ENCODE data around the gene SYT3.

The SYT3 gene

DNA sequence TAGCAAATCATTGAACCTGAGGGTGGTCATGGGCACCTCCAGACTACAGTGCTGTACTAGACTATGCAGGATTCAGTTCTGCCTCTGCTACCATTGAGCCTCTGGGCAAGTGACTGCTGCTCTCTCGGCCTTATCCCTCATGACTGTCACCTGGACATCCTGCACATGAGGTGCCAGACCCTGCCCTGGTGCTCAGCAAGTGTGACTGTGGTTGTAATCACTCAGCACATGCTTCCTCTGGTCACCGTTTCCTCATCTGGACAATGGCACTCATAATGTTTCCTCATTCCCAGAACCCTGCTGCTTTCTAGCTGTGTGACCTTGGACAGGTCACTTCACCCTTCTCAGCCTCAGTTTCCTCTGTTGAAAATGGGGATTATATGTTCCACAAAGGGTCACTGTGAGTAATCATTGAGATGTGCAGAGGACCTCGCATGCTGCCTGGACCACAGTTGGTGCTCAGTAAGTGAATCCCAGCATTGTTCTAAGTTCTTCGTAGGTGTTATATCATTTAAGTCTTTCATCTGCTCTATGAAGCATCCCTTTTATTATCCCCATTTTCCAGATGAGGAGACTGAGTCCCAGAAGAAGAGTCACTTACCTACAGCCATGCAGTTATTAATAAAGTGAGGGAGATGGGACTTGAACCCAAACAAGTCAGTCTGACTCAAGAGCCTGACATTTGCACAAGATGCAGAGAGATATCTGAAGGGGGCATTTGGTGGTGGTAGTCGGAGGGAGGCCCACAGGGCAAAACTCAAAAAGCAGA is 3.2 kb downstream of the SYT3 start:
- Histone ChIP-seq H3K4me1 (ENCODE audit: control insufficient read depth, insufficient read depth, low read length, poor library complexity, severe bottlenecking) (peaks cover 8% of the 10 kb centered on the region), H3K4me3 (ENCODE audit: insufficient read depth, low read depth, low read length, poor library complexity, severe bottlenecking) (no peak overlapping the region), H3K36me3 (ENCODE audit: control insufficient read depth, insufficient read depth, low read length) (no peaks in the 10 kb centered on the region), H3K9me3 (ENCODE audit: control insufficient read depth, low read length) (peaks cover 7% of the 10 kb centered on the region), H3K27me3 (replicated peaks; ENCODE audit: control insufficient read depth, insufficient read depth, low read length, poor library complexity, severe bottlenecking) (peaks cover 33% of the 10 kb centered on the region), H3K27ac (ENCODE audit: insufficient read depth, low read length, poor library complexity, severe bottlenecking) (no peak overlapping the region)
- no peak for DNase-seq

DNA sequence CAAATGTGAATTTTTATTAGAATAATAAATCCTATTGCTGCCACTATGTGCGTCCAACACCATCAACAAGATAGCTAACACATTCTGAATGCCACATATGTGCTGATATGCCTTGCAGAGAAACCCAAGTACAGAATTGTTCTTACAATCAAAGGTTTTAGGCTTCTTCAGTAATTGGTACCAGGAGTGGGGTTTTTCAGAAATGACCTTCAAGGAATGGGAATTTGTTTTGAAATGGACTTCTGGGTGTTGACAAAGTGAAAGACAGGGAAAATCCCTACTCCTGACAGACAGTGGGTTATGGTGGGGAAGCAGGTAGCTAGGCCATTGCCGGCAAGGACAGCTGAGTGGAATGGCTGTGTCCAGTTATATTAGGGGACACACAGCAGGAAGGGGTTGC is 5.7 kb downstream of the SYT3 start:
- Histone ChIP-seq H3K27me3 (replicated peaks; ENCODE audit: control insufficient read depth, insufficient read depth, low read length, poor library complexity, severe bottlenecking) (peaks cover 20% of the 10 kb centered on the region), H3K27ac (ENCODE audit: insufficient read depth, low read length, poor library complexity, severe bottlenecking) (no peak overlapping the region), H3K9me3 (ENCODE audit: control insufficient read depth, low read length) (peaks cover 7% of the 10 kb centered on the region), H3K4me1 (ENCODE audit: control insufficient read depth, insufficient read depth, low read length, poor library complexity, severe bottlenecking) (peaks cover under 1% of the 10 kb centered on the region), H3K36me3 (ENCODE audit: control insufficient read depth, insufficient read depth, low read length) (no peaks in the 10 kb centered on the region), H3K4me3 (ENCODE audit: insufficient read depth, low read depth, low read length, poor library complexity, severe bottlenecking) (no peak overlapping the region)
- no peak for DNase-seq

DNA sequence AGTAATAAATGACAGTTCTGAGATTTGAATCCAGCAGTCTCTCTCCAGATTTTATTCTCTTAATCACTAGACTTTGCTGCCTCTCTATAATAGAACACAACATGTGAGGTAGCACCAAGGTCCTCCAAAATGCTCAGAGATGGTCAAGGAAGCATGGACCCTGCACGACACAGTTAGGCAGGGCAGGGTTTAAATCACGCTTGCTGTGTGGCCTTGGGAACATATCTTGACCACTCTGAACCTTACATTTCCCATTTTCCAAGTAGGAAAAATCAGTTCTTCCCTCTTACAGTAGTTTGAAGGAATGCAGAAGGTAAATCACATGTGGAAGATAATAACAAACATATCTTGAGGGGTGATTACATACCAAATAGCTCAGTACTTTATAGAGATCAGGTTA is 6.3 kb downstream of the SYT3 start:
- Histone ChIP-seq H3K4me1 (ENCODE audit: control insufficient read depth, insufficient read depth, low read length, poor library complexity, severe bottlenecking) (no peaks in the 10 kb centered on the region), H3K36me3 (ENCODE audit: control insufficient read depth, insufficient read depth, low read length) (no peaks in the 10 kb centered on the region)
- DNase-seq = no peak

DNA sequence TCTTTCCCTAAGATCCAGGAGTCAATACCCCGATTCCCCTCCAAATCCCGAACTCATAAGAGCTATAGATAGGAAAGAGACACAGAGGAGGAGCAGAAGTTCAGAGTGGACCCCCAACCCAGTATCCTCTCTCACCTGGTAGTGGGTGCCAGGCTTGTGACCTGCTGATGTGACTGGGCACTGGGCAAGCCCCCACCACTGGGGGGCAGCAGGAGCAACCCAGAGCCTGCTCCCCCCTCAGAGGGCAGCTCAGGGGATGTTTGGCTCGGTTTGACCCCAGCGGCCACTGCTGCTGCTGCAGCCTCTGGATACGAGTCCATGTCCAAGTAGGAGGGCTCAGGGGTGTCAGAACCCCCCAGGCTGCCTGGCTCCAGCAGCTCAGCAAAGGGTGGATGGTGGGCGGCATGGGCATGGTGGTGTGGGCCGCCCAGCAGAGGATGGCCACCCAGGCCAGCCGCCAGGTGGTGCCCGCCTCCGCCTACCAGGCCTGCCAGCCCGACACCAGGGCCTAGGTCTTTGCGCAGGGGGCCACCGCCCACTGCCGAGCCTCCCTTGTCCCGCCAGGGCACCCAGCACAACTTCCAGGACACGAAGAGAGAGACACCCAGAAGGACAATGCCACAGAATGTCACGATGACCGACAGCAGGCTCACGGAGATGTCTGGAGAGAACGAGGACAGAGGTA is 7.4 kb downstream of the SYT3 start:
- H3K4me1 ChIP-seq (ENCODE audit: control insufficient read depth, insufficient read depth, low read length, poor library complexity, severe bottlenecking) = no peaks in the 10 kb centered on the region
- no peak overlapping the region for H3K4me3 ChIP-seq (ENCODE audit: insufficient read depth, low read depth, low read length, poor library complexity, severe bottlenecking)
- H3K36me3 ChIP-seq (ENCODE audit: control insufficient read depth, insufficient read depth, low read length) = no peaks in the 10 kb centered on the region
- peaks cover 7% of the 10 kb centered on the region for H3K9me3 ChIP-seq (ENCODE audit: control insufficient read depth, low read length)
- peaks cover 8% of the 10 kb centered on the region for H3K27me3 ChIP-seq (replicated peaks; ENCODE audit: control insufficient read depth, insufficient read depth, low read length, poor library complexity, severe bottlenecking)
- H3K27ac ChIP-seq (ENCODE audit: insufficient read depth, low read length, poor library complexity, severe bottlenecking) = no peak overlapping the region
- no peak for DNase-seq

More for the DNA sequence above, 6.3 kb downstream of the SYT3 start:
- no peak overlapping the region for H3K4me3 ChIP-seq (ENCODE audit: insufficient read depth, low read depth, low read length, poor library complexity, severe bottlenecking)
- H3K27ac ChIP-seq (ENCODE audit: insufficient read depth, low read length, poor library complexity, severe bottlenecking) = no peak overlapping the region
- H3K27me3 ChIP-seq (replicated peaks; ENCODE audit: control insufficient read depth, insufficient read depth, low read length, poor library complexity, severe bottlenecking) = peaks cover 17% of the 10 kb centered on the region
- H3K9me3 ChIP-seq (ENCODE audit: control insufficient read depth, low read length) = peaks cover 7% of the 10 kb centered on the region

DNA sequence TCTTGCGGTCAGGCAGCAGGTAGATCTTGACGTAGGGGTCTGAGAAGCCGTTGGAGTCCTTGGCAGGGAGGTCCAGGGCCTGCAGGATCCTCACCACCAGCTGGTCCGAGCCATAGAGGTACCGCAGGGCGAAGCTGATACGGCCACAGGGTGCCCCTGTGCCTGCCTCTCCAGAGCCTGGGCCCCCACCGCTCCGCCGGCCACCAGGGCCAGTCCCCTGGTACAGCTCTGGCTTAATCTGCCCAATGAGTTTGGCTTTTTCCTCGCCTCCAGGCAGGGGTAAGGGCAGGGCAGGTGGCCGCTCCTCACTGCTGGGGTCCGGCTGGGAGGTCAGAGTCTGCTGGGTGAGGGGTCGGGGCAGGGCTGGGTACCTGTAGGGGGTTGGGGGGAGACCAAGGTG is 9.9 kb downstream of the SYT3 start:
- DNase-seq = no peak
- H3K4me1 ChIP-seq (ENCODE audit: control insufficient read depth, insufficient read depth, low read length, poor library complexity, severe bottlenecking) = no peaks in the 10 kb centered on the region
- H3K36me3 ChIP-seq (ENCODE audit: control insufficient read depth, insufficient read depth, low read length) = no peaks in the 10 kb centered on the region
- no peaks in the 10 kb centered on the region for H3K27me3 ChIP-seq (replicated peaks; ENCODE audit: control insufficient read depth, insufficient read depth, low read length, poor library complexity, severe bottlenecking)
- peaks cover 7% of the 10 kb centered on the region for H3K9me3 ChIP-seq (ENCODE audit: control insufficient read depth, low read length)
- no peak overlapping the region for H3K4me3 ChIP-seq (ENCODE audit: insufficient read depth, low read depth, low read length, poor library complexity, severe bottlenecking)
- no peak overlapping the region for H3K27ac ChIP-seq (ENCODE audit: insufficient read depth, low read length, poor library complexity, severe bottlenecking)

DNA sequence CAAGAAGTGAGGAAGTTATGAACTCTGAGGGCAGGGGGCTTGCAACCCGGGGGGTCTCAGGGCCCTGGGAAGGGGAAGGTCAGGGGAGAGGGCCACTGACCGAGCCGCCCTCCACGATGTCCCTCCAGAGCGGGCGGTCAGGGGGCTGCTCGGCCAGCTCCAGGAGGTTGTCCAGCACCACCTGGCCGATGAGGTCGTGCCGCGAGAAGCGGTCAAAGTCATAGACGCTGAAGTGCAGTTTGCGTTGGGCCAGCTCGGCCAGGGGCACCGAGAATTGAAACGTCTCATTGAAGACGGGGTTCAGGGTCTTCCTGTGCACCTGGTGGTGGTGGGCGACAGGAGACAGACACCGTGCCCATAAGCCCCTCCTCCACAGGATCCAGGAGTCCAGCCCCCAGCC is 10.5 kb downstream of the SYT3 start:
- H3K27me3 ChIP-seq (replicated peaks; ENCODE audit: control insufficient read depth, insufficient read depth, low read length, poor library complexity, severe bottlenecking) = no peaks in the 10 kb centered on the region
- H3K4me1 ChIP-seq (ENCODE audit: control insufficient read depth, insufficient read depth, low read length, poor library complexity, severe bottlenecking) = no peaks in the 10 kb centered on the region
- no peak overlapping the region for H3K4me3 ChIP-seq (ENCODE audit: insufficient read depth, low read depth, low read length, poor library complexity, severe bottlenecking)
- no peak for DNase-seq
- H3K36me3 ChIP-seq (ENCODE audit: control insufficient read depth, insufficient read depth, low read length) = no peaks in the 10 kb centered on the region
- peaks cover 5% of the 10 kb centered on the region for H3K9me3 ChIP-seq (ENCODE audit: control insufficient read depth, low read length)
- H3K27ac ChIP-seq (ENCODE audit: insufficient read depth, low read length, poor library complexity, severe bottlenecking) = no peak overlapping the region

DNA sequence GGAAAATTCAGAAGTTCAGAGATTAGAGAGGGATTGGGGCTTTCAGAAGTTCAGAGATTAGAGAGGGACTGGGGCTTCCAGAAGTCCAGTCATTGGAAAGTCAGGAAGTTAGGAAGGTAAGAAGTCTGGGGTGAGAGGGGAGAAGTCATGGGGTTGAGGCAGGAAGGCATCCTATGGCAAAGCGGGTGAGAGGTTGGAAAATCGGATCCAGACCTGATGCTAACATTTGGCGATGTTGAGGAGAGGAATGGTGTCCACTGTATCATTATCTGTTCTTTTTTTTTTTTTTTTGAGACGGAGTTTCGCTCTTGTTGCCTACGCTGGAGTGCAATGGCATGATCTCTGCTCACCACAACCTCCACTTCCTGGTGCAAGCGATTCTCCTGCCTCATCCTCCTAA is 11.1 kb downstream of the SYT3 start:
- DNase-seq = no peak
- H3K27ac ChIP-seq (ENCODE audit: insufficient read depth, low read length, poor library complexity, severe bottlenecking) = no peak overlapping the region
- H3K27me3 ChIP-seq (replicated peaks; ENCODE audit: control insufficient read depth, insufficient read depth, low read length, poor library complexity, severe bottlenecking) = no peaks in the 10 kb centered on the region
- no peaks in the 10 kb centered on the region for H3K36me3 ChIP-seq (ENCODE audit: control insufficient read depth, insufficient read depth, low read length)
- H3K4me1 ChIP-seq (ENCODE audit: control insufficient read depth, insufficient read depth, low read length, poor library complexity, severe bottlenecking) = no peaks in the 10 kb centered on the region
- H3K9me3 ChIP-seq (ENCODE audit: control insufficient read depth, low read length) = no peaks in the 10 kb centered on the region
- no peak overlapping the region for H3K4me3 ChIP-seq (ENCODE audit: insufficient read depth, low read depth, low read length, poor library complexity, severe bottlenecking)

DNA sequence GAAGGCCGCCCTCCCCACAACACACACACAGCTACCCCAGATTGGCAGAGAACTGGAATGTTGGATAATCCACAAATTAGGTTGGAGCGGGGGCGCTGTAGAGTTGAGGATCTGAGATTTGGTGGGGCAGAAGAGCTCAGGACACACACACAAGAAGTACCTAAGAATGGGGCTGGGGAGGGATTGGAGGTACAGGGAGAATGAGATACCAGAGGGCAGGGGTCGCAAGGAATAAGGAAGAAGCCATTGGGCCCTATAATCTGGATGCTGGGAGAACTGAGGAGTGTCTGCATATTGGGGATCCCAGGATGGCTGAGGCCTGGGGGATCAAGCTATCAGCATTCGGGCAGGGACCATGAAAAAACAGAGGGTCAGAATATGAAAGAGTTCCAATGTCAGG is 11.5 kb downstream of the SYT3 start:
- no peak for DNase-seq
- no peaks in the 10 kb centered on the region for H3K27me3 ChIP-seq (replicated peaks; ENCODE audit: control insufficient read depth, insufficient read depth, low read length, poor library complexity, severe bottlenecking)
- H3K4me3 ChIP-seq (ENCODE audit: insufficient read depth, low read depth, low read length, poor library complexity, severe bottlenecking) = no peak overlapping the region
- H3K27ac ChIP-seq (ENCODE audit: insufficient read depth, low read length, poor library complexity, severe bottlenecking) = no peak overlapping the region
- no peaks in the 10 kb centered on the region for H3K36me3 ChIP-seq (ENCODE audit: control insufficient read depth, insufficient read depth, low read length)
- H3K9me3 ChIP-seq (ENCODE audit: control insufficient read depth, low read length) = no peaks in the 10 kb centered on the region
- H3K4me1 ChIP-seq (ENCODE audit: control insufficient read depth, insufficient read depth, low read length, poor library complexity, severe bottlenecking) = no peaks in the 10 kb centered on the region

DNA sequence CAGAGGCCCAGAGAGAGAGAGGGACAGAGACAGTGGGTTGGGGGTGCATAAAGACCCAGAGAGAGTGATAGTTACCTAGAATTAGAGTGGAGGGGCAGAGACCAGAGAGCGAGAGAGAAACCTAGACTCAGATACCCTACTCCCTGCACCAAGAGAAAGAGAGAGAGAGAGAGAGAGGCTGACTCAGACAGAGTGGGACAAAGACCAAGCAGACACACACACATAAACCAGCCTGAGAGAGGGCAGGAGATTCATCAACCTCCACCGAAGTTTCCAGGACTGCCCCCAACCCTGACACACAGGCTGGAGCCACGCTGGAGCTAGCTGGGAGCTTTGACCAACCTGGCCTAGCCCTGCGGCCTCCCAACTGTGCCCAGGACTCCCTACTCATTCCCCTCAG is 12.9 kb downstream of the SYT3 start:
- Histone ChIP-seq H3K9me3 (ENCODE audit: control insufficient read depth, low read length) (no peaks in the 10 kb centered on the region), H3K36me3 (ENCODE audit: control insufficient read depth, insufficient read depth, low read length) (no peaks in the 10 kb centered on the region), H3K27me3 (replicated peaks; ENCODE audit: control insufficient read depth, insufficient read depth, low read length, poor library complexity, severe bottlenecking) (no peaks in the 10 kb centered on the region), H3K4me1 (ENCODE audit: control insufficient read depth, insufficient read depth, low read length, poor library complexity, severe bottlenecking) (no peaks in the 10 kb centered on the region), H3K27ac (ENCODE audit: insufficient read depth, low read length, poor library complexity, severe bottlenecking) (no peak overlapping the region), H3K4me3 (ENCODE audit: insufficient read depth, low read depth, low read length, poor library complexity, severe bottlenecking) (no peak overlapping the region)
- DNase-seq = no peak

DNA sequence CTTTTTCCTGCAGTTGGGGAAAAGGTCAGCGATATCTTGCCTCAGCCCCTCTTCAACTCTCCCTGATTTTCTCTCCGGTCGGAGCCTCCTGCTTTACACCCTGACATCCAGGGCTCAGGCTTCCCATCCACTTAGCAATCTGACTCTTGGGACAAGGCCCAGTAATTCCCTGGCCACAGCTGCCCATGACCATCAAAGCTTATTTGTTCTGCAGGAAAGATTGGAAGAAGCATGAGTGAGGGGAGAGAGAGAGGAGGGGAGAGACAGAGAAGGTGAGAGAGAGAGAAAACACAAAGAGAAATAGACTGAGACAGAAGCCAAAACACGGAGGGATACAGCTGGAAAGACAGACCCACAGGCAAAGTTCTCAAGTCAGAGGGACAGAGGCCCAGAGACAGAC is 13.7 kb downstream of the SYT3 start:
- Histone ChIP-seq H3K27me3 (replicated peaks; ENCODE audit: control insufficient read depth, insufficient read depth, low read length, poor library complexity, severe bottlenecking) (no peaks in the 10 kb centered on the region), H3K9me3 (ENCODE audit: control insufficient read depth, low read length) (no peaks in the 10 kb centered on the region), H3K27ac (ENCODE audit: insufficient read depth, low read length, poor library complexity, severe bottlenecking) (no peak overlapping the region), H3K36me3 (ENCODE audit: control insufficient read depth, insufficient read depth, low read length) (no peaks in the 10 kb centered on the region), H3K4me1 (ENCODE audit: control insufficient read depth, insufficient read depth, low read length, poor library complexity, severe bottlenecking) (no peaks in the 10 kb centered on the region), H3K4me3 (ENCODE audit: insufficient read depth, low read depth, low read length, poor library complexity, severe bottlenecking) (no peak overlapping the region)
- DNase-seq = no peak

All from effector memory CD4-positive, alpha-beta T cell (primary cell).